MCF 10A (cell line): ENCODE data around the gene TNK2. TPM values are rescaled to one million over a fixed set of nuclear protein-coding genes. Genes with fewer than 3 reads are reported as not detected.

Experiments used
- BruUV-seq: library from RNA; stranded (reverse); fragments of 400-500 nt; replicated peaks from 2 replicates; lab custom pipeline; 2021; lab: Mats Ljungman, UMichigan
- CTCF ChIA-PET: fragments of 300-600 bp; sonication (Branson Sonifier 250); formaldehyde crosslinking; extraction: SDS; loops from one replicate; lab custom pipeline; 2021; ENCODE audit warnings: antibody characterized with exemption, inconsistent platforms; lab: Yijun Ruan, JAX
- POLR2A ChIA-PET: fragments of 300-600, 350-650 bp; sonication (Branson Sonifier 250); formaldehyde crosslinking; extraction: SDS; loops from one replicate; lab custom pipeline; 2020; ENCODE audit warnings: antibody characterized with exemption, inconsistent platforms; lab: Yijun Ruan, JAX
- DNase-seq: peaks from one replicate; pipeline ENCODE4 v3.0.0-alpha.2; 2018; ENCODE audit not compliant: unreplicated experiment
- H3K27ac Mint-ChIP-seq: one replicate; pipeline ENCODE4 v1.8.0; 2022; ENCODE audit warnings: mild to moderate bottlenecking, low read depth, mixed read lengths; ENCODE audit not compliant: unreplicated experiment
- H3K27me3 Mint-ChIP-seq: one replicate; pipeline ENCODE4 v1.8.0; 2022; ENCODE audit warnings: mixed read lengths; ENCODE audit not compliant: insufficient read depth, unreplicated experiment
- H3K36me3 Mint-ChIP-seq: one replicate; pipeline ENCODE4 v1.8.0; 2022; ENCODE audit warnings: mild to moderate bottlenecking, moderate library complexity, mixed read lengths; ENCODE audit not compliant: insufficient read depth, unreplicated experiment
- H3K4me1 Mint-ChIP-seq: one replicate; pipeline ENCODE4 v1.8.0; 2022; ENCODE audit warnings: mixed read lengths; ENCODE audit not compliant: insufficient read depth, unreplicated experiment
- H3K4me3 Mint-ChIP-seq: one replicate; pipeline ENCODE4 v1.8.0; 2022; ENCODE audit warnings: mild to moderate bottlenecking, moderate library complexity, mixed read lengths; ENCODE audit not compliant: unreplicated experiment
- H3K9me3 Mint-ChIP-seq: one replicate; pipeline ENCODE4 v1.8.0; 2022; ENCODE audit warnings: mixed read lengths; ENCODE audit not compliant: unreplicated experiment
- CTCF ChIP-seq: fragments of 200-600 bp; IDR thresholded peaks from one replicate; pipeline ENCODE4 v1.8.0; 2022; ENCODE audit warnings: antibody characterized with exemption, mild to moderate bottlenecking; ENCODE audit not compliant: unreplicated experiment
- intact Hi-C: fragments of 100-400 bp; cut with micrococcal nuclease; formaldehyde crosslinking; loops from 2 replicates; pipeline ENCODE4 v1.14.1; 2022
- total RNA-seq: library from RNA; stranded (reverse); gene quantifications from 2 replicates; pipeline ENCODE4 v1.2.3, GENCODE V29; 2022

Gene TNK2
- total RNA-seq, 1 experiment from 2014 or later = 75.8 TPM

- CTCF ChIA-PET = interaction anchor here (0.7 to 2.0 kb wide), 4 partner anchors 8 to 27 kb away, joined by 3 to 10 read pairs (median 6); no protein-coding TSS in a partner anchor
- BruUV-seq = no TSS peak
- no peak for TF ChIP-seq CTCF
These were observed 21.9 kb downstream of the TNK2 start for GRCh38 chr3:195886181-195887141.

GRCh38 chr3:195885036-195885891, 23.1 kb downstream of the TNK2 start:
- BruUV-seq = no TSS peak
- no peaks in the 10 kb centered on the region for H3K9me3 Mint-ChIP-seq
- peak overlapping the region; percentile 64 for H3K27ac Mint-ChIP-seq

More at GRCh38 chr3:195886181-195887141, 21.9 kb downstream of the TNK2 start:
- no peak for DNase-seq
- Mint-ChIP-seq H3K27ac (no peak overlapping the region), H3K4me3 (no peak overlapping the region), H3K9me3 (no peaks in the 10 kb centered on the region), H3K27me3 (no peaks in the 10 kb centered on the region), H3K4me1 (no peaks in the 10 kb centered on the region), H3K36me3 (peaks cover 26% of the 10 kb centered on the region)
- POLR2A ChIA-PET = interaction anchor here (1.5 kb wide), 1 partner anchor 28 kb away, joined by 3 read pairs; no protein-coding TSS in a partner anchor
- intact Hi-C loops = no loop called here

GRCh38 chr3:195884691-195885035, 23.7 kb downstream of the TNK2 start:
- H3K4me3 Mint-ChIP-seq = no peak overlapping the region
- ChIA-PET CTCF (interaction anchor here (1.0 to 2.0 kb wide), 2 partner anchors 10 to 21 kb away, joined by 4 to 10 read pairs; no protein-coding TSS in a partner anchor), POLR2A (no interaction called here)
- no TSS peak for BruUV-seq
- intact Hi-C loops = no loop called here
- no peaks in the 10 kb centered on the region for H3K9me3 Mint-ChIP-seq
- H3K27me3 Mint-ChIP-seq = no peaks in the 10 kb centered on the region
- no peak overlapping the region for H3K27ac Mint-ChIP-seq
- TF ChIP-seq CTCF = no peak
- no peak for DNase-seq
- H3K36me3 Mint-ChIP-seq = peaks cover 26% of the 10 kb centered on the region
- H3K4me1 Mint-ChIP-seq = no peaks in the 10 kb centered on the region

More at GRCh38 chr3:195885036-195885891, 23.1 kb downstream of the TNK2 start:
- no peaks in the 10 kb centered on the region for H3K27me3 Mint-ChIP-seq
- no peak for TF ChIP-seq CTCF
- peaks cover 26% of the 10 kb centered on the region for H3K36me3 Mint-ChIP-seq
- ChIA-PET CTCF (interaction anchor here (0.7 to 2.0 kb wide), 4 partner anchors 9 to 689 kb away, joined by 3 to 10 read pairs (median 4); no protein-coding TSS in a partner anchor), POLR2A (interaction anchor here (1.5 kb wide), 1 partner anchor 29 kb away, joined by 3 read pairs; no protein-coding TSS in a partner anchor)
- intact Hi-C loops = no loop called here
- no peaks in the 10 kb centered on the region for H3K4me1 Mint-ChIP-seq
- no peak for DNase-seq
- no peak overlapping the region for H3K4me3 Mint-ChIP-seq
